ENCODE measurements around the gene KDELR3.

- TF ChIP-seq EZH2 (IDR thresholded peaks at IDR 0.05) (no peak), POLR2AphosphoS5 (IDR thresholded peaks at IDR 0.05; ENCODE audit: borderline replicate concordance, low read depth, low read length) (no peak)
These were observed 63.5 kb downstream of the KDELR3 start for GRCh38 chr22:38531251-38531938.

Measured in SK-N-MC (cell line).